GM10248 (cell line): ENCODE measurements around the gene CMC2.

Experiments
- CTCF ChIA-PET: fragments of 300-600 bp; sonication (Branson Sonifier 250); formaldehyde crosslinking; extraction: SDS; loops from one replicate; lab custom pipeline; 2021; ENCODE audit warnings: antibody characterized with exemption; lab: Yijun Ruan, JAX
- POLR2A ChIA-PET: fragments of 350-650 bp; sonication (Branson Sonifier 250); formaldehyde crosslinking; extraction: SDS; loops from one replicate; lab custom pipeline; 2020; ENCODE audit warnings: antibody characterized with exemption; lab: Yijun Ruan, JAX
- DNase-seq: peaks from one replicate; pipeline ENCODE4 v3.0.0; 2012; ENCODE audit errors: extremely low spot score
- CTCF ChIP-seq: IDR thresholded peaks from 2 replicates; pipeline ENCODE4 v1.5.1; 2012; ENCODE audit warnings: mild to moderate bottlenecking, low read depth; ENCODE audit errors: extremely low read depth, missing control alignments, control extremely low read depth

Gene CMC2

DNA sequence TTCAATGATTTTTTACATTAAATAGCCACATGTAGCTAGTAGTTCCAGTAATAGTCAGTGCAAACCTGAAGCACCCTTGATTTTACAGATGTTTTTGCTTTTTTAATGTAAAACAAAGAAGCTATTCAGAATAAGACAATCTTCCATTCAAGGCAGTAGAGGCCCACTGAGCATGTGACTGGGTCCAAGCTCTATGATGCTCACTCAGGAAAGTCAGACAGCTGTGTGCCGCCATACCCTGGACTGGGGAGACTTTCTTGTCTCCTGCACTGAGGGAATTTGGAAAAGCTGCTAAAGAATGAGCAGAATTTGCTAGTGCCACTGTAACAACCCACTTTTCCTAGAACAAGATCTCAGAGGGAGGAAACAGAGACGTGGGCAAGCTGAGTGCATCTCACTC, 11.8 kb upstream of the CMC2 start:
- POLR2A ChIA-PET, result no interaction called here
- DNase-seq, result no peak
- no peak for TF ChIP-seq CTCF
- CTCF ChIA-PET, result interaction anchor here (0.9 to 9.8 kb wide), 6 partner anchors 9 to 48 kb away, joined by 3 to 135 read pairs (median 4); partner anchors contain the start of genes ATMIN and CENPN

GRCh38 chr16:81014672-81015071, 8.0 kb upstream of the CMC2 start:
- POLR2A ChIA-PET, result no interaction called here
- CTCF ChIA-PET, result interaction anchor here (1.6 to 15.9 kb wide), 2 partner anchors 10 to 19 kb away, joined by 11 to 169 read pairs; partner anchors contain the start of gene ATMIN
- no peak for TF ChIP-seq CTCF
- no peak for DNase-seq

GRCh38 chr16:81012974-81013373, 6.3 kb upstream of the CMC2 start:
- CTCF ChIA-PET, result interaction anchor here (15.9 kb wide), 1 partner anchor 21 kb away, joined by 169 read pairs; the partner anchor contains the start of gene ATMIN
- DNase-seq, result no peak
- no peak for TF ChIP-seq CTCF
- POLR2A ChIA-PET, result no interaction called here

DNA sequence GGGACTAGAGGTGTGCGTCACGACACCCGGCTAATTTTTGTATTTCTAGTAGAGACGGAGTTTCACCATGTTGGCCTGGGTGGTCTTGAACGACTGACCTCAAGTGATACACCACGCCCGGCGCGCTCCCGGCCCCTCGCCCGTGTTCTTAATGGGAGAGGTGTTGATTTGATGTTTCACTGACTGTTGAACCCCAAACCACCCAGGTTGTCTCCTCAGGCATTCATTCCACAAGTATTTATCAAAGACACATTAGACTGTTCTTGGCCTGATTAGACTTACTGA, 1.8 kb upstream of the CMC2 start:
- no peak for TF ChIP-seq CTCF
- ChIA-PET CTCF (interaction anchor here (1.9 to 15.9 kb wide), 2 partner anchors 10 to 25 kb away, joined by 6 to 169 read pairs; partner anchors contain the start of gene ATMIN), POLR2A (no interaction called here)
- no peak for DNase-seq

GRCh38 chr16:81006211-81006812, 373 bp downstream of the CMC2 start:
- peak; percentile 64 for DNase-seq
- ChIA-PET POLR2A (interaction anchor here (1.0 kb wide), 1 partner anchor 71 kb away, joined by 3 read pairs; the partner anchor contains the start of gene C16orf46), CTCF (interaction anchor here (0.6 to 15.9 kb wide), 3 partner anchors 10 to 27 kb away, joined by 3 to 169 read pairs (median 3); partner anchors contain the start of gene ATMIN)
- TF ChIP-seq CTCF, result no peak

DNA sequence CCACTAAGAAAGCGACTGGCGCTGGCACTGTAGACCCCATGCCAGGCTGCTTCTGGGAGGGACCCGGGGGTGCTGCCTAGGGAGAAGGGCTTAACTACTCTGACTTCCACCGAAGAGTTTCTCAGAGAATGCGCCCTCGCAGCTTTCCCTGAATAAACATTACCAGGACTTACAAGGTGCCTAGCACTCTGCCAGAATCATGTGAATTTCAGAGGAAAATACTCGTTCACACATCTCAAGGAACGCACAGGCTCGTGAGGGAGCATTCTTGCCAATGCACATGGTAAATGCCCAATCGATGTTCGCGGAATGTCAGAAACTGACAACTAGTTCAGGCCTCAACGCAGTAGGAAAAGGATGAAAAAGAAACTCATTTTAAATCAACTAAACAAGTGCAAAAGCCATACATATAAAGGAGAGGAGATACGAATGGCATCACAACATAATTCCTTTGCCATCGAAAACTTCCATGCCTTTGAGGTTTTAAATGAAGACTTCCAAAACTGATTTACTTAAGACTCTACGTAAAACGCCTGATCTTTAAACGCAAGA, 999 bp downstream of the CMC2 start:
- CTCF ChIA-PET, result interaction anchor here (0.8 to 15.9 kb wide), 6 partner anchors 9 to 28 kb away, joined by 3 to 169 read pairs (median 8); partner anchors contain the start of gene ATMIN

More for the DNA sequence above, 999 bp downstream of the CMC2 start:
- no peak for DNase-seq
- no peak for TF ChIP-seq CTCF
- POLR2A ChIA-PET, result no interaction called here
